ENCODE measurements around the gene SLC39A11.
A peak's percentile ranks its signal among the peaks of the same experiment; 100 is the strongest.
"Not testable (repeated sequence)": the region's sequence is repeated elsewhere in the genome, so short reads cannot be mapped to it uniquely, and the experiment has no call there.

The SLC39A11 gene

DNA sequence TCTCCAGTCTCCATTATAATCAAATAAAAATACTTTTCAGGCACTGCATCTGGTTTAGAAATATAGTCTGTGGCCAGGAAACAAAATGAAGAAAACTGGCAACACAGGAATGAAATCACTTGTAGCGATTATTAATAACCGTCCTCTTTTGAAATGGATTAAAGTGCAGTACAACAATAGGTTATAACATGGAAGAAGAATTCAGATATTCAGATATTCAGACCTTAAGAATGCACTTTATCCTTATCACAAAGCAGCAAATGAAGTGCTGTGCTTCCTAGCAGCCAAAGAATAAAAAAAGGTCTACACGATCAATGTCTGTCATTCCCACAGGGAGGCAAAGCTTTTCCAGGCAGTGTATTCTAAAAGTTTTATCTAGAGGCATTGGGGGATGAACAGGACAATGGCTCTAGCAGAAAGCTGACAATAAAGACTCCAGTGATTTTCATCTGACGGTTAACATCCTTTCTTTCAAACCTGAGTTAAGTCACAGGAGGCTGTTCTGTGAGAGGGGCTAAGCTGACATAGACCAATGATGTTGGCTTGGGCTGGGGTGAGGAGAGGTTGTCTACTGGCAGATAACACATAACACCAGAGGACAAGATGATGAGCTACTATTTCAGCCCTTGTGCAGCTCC is 259.2 kb downstream of the SLC39A11 start:
- in situ Hi-C loops (cut with HindIII; ENCODE audit: low pct_unique_long_range_greater_than_20kb, low sequenced_read_pairs) = no loop called here
- no peak for TF ChIP-seq JUND (IDR thresholded peaks at IDR 0.05; ENCODE audit: low read depth)

DNA sequence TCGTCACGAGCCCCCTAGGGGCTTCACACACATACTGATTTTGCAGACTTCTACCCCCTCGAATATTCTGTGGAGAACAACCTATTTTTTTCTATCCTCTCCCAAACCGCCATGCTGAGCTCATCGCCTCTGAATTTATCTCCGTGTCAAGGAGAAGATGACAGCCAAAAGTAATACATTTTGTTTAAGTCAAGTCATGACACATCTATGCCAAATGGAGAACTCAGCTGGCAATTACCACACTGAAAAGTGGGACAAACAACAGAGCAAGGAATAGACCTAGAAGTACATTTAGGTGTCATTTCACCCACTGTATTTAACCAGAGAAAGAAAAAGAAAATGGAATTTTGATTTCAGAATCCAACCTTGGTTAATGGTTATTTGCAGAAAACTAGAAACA is 260.2 kb downstream of the SLC39A11 start:
- in situ Hi-C loops (cut with HindIII; ENCODE audit: low pct_unique_long_range_greater_than_20kb, low sequenced_read_pairs) = no loop called here
- no peak for DNase-seq (ENCODE audit: low read depth in 1 of 2, low spot score in 1 of 2)
- TF ChIP-seq JUND (IDR thresholded peaks at IDR 0.05; ENCODE audit: low read depth) = no peak

More for the DNA sequence above, 259.2 kb downstream of the SLC39A11 start:
- DNase-seq (ENCODE audit: low read depth in 1 of 2, low spot score in 1 of 2) = no peak

DNA sequence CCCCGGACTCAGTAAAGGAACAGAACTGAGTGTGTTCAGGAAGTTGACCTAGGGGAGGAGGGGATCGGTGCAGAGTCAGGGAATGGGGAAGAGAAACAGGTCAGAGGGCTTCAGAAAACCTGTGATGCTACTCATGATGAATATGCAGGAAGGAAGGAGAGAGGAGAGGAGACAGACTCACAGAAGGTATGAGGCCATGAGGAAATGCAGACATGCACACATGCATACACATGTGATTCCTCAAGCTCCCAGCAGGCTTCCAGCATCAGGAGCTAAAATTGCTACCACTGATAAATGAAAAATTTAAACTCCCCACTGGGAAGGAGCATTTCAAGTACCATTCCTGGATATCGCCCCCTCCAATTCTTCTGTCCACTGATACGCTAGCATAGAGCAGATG is 262.6 kb downstream of the SLC39A11 start:
- in situ Hi-C loops (cut with HindIII; ENCODE audit: low pct_unique_long_range_greater_than_20kb, low sequenced_read_pairs) = no loop called here
- no peak for TF ChIP-seq JUND (IDR thresholded peaks at IDR 0.05; ENCODE audit: low read depth)
- DNase-seq (ENCODE audit: low read depth in 1 of 2, low spot score in 1 of 2) = no peak

DNA sequence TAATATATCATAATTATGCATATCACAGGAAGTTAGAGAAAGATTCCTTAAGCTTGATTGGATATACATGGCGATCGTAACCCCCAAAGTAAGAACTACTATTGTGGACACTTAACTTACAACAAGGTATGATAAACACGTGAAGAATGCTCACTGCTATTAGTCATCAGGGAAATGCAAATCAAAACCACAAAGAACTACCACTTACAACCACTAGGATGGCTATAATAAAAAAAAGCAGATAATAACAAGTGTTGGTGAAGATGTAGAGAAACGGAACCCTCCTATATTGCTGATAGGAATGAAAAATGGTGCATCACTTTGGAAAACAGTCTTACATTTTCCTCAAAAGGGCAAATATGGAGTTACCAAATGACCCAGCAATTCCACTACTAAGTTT is 265.9 kb downstream of the SLC39A11 start:
- no peak for DNase-seq (ENCODE audit: low read depth in 1 of 2, low spot score in 1 of 2)
- in situ Hi-C loops (cut with HindIII; ENCODE audit: low pct_unique_long_range_greater_than_20kb, low sequenced_read_pairs) = no loop called here
- no peak for TF ChIP-seq JUND (IDR thresholded peaks at IDR 0.05; ENCODE audit: low read depth)

DNA sequence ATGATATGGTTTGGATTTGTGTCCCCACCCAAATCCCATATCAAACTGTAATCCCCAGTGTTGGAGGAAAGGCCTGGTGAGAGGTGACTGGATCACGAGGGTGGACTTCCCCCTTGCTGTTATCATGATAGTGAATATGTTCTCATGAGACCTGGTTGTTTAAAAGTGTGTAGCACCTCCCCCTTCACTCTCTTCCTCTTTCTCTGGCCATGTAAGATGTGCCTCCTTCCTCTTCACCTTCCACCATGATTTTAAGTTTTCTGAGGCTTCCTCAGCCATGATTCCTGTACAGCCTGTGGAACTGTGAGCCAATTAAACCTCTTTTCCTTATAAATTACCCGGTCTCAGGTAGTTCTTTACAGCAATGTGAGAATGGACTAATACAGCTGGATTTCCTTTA is 266.4 kb downstream of the SLC39A11 start:
- in situ Hi-C loops (cut with HindIII; ENCODE audit: low pct_unique_long_range_greater_than_20kb, low sequenced_read_pairs) = not testable (repeated sequence)

DNA sequence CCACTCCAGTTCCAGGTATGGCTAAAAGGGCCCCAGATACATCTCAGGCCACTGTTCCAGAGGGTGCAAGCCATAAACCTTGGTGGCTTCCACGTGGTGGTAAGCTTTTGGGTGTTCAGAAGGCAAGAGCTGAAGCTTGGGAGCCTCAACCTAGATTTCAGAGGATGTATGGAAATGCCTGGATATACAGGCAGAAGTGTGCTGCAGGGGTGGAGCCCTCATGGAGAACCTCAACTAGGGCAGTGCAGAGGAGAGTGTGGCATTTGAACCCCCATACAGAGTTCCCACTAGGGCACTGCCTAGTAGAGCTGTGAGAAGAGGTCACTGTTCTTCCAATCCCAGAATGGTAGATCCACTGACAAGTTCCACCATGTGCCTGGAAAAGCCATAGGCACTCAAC is 267.3 kb downstream of the SLC39A11 start:
- in situ Hi-C loops (cut with HindIII; ENCODE audit: low pct_unique_long_range_greater_than_20kb, low sequenced_read_pairs) = no loop called here
- no peak for DNase-seq (ENCODE audit: low read depth in 1 of 2, low spot score in 1 of 2)
- TF ChIP-seq JUND (IDR thresholded peaks at IDR 0.05; ENCODE audit: low read depth) = no peak

More for the DNA sequence above, 266.4 kb downstream of the SLC39A11 start:
- not testable (repeated sequence) for DNase-seq (ENCODE audit: low read depth in 1 of 2, low spot score in 1 of 2)

DNA sequence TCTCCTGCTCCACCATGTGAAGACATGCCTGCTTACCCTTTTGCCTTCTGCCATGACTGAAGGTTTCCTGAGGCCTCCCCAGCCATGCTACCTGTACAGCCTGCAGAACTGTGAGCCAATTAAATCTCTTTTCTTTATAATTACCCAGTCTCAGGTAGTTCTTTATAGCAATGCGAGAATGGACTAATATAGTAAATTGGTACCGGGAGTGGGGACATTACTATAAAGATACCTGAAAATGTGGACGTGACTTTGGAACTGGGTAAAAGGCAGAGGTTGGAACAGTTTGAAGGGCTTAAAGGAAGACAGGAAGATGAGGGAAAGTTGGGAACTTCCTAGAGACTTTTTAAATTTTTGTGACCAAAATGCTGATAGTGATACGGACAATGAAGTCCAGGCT is 268.2 kb downstream of the SLC39A11 start:
- in situ Hi-C loops (cut with HindIII; ENCODE audit: low pct_unique_long_range_greater_than_20kb, low sequenced_read_pairs); DNase-seq (ENCODE audit: low read depth in 1 of 2, low spot score in 1 of 2): not testable (repeated sequence)

DNA sequence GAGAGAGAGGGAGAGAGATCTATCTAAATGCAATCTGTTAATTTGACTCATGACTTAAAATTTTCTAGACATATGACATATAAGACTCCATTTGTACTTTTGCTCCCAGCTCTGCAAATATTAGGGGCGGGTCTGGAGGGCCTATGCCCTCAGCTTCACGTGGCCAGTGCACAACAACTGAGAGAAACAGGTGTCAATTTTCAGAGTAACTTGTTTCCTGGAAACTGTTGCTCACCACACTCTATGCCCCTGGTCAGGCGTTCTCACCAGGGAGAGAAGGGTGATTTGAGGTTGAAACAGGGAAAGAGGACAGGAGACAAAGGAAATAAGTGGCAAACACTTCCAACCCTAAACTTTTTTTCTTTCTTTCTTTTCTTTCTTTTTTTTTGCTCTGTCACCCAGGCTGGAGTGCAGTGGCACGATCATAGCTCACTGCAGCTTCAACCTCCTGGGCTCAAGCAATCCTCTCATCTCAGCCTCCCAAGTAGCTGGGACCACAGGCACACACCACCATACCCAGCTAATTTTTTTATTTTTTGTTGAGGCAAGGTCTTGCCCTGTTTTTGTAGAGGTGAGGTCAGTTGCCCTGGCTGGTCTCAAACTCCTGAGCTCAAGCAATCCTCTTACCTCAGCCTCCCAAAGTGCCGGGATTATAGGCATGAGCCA is 270.0 kb downstream of the SLC39A11 start:
- in situ Hi-C loops (cut with HindIII; ENCODE audit: low pct_unique_long_range_greater_than_20kb, low sequenced_read_pairs) = no loop called here
- no peak for TF ChIP-seq JUND (IDR thresholded peaks at IDR 0.05; ENCODE audit: low read depth)
- DNase-seq (ENCODE audit: low read depth in 1 of 2, low spot score in 1 of 2) = peak in 1 of 2 experiments; percentile 37

DNA sequence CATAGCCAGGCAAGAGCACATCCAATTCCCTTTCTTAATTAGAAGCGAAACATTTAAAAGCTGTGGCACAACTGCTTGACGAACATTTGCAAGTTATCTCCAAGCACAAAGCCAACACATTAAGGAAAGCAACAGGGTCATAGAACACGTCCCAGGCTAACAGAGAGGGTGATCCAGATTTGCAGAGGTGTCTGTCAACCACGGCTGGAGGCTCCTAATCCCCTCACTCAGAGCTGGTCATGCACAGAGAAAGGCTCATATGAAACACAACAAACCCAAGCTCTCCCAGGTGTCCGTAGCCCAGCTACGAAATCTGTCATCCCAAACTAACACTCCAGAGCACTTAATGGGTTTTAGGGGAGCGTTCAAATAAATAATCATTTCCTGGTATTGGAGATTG is 276.1 kb downstream of the SLC39A11 start:
- DNase-seq (ENCODE audit: low read depth in 1 of 2, low spot score in 1 of 2) = no peak
- in situ Hi-C loops (cut with HindIII; ENCODE audit: low pct_unique_long_range_greater_than_20kb, low sequenced_read_pairs) = no loop called here
- no peak for TF ChIP-seq JUND (IDR thresholded peaks at IDR 0.05; ENCODE audit: low read depth)

DNA sequence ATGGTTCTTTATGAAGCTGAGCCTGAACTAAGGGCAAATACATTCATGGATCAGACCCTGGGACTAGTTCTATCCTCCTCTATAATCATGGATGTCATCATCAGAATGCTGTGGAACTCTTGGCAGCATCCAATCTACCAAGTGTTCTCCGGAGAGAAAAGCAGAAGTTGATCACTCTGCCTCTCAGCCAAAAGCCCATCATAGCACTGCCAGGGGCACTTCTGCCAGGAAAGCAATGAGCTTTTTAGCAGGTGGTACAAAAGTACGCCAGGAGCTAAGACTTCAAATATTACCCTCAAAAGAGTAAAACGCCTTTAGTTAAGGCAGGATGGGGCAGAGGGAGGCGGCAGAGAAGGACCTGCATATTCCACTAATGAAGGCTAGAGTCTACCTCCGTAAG is 279.0 kb downstream of the SLC39A11 start:
- TF ChIP-seq JUND (IDR thresholded peaks at IDR 0.05; ENCODE audit: low read depth) = no peak
- in situ Hi-C loops (cut with HindIII; ENCODE audit: low pct_unique_long_range_greater_than_20kb, low sequenced_read_pairs) = no loop called here
- DNase-seq (ENCODE audit: low read depth in 1 of 2, low spot score in 1 of 2) = no peak

DNA sequence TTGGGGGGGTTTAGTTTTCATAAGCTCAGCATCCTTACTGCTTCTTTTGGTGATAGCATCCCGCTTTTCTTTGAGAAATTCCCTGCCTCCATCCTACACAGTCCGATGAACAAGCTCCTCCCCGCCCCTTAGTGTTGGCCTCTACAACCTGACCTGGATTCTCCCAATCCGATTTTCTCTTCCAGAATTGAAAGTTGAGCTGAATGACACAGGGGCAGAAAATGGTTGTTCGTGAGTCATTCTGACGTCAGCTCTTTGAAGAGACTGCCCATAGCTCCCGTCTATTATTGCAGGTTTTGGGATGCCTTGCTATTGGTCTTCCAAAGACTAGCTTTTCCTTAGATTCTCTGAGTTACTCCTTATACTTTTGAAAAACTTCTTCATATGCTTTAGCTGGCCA is 279.7 kb downstream of the SLC39A11 start:
- in situ Hi-C loops (cut with HindIII; ENCODE audit: low pct_unique_long_range_greater_than_20kb, low sequenced_read_pairs) = no loop called here
- TF ChIP-seq JUND (IDR thresholded peaks at IDR 0.05; ENCODE audit: low read depth) = no peak
- no peak for DNase-seq (ENCODE audit: low read depth in 1 of 2, low spot score in 1 of 2)

DNA sequence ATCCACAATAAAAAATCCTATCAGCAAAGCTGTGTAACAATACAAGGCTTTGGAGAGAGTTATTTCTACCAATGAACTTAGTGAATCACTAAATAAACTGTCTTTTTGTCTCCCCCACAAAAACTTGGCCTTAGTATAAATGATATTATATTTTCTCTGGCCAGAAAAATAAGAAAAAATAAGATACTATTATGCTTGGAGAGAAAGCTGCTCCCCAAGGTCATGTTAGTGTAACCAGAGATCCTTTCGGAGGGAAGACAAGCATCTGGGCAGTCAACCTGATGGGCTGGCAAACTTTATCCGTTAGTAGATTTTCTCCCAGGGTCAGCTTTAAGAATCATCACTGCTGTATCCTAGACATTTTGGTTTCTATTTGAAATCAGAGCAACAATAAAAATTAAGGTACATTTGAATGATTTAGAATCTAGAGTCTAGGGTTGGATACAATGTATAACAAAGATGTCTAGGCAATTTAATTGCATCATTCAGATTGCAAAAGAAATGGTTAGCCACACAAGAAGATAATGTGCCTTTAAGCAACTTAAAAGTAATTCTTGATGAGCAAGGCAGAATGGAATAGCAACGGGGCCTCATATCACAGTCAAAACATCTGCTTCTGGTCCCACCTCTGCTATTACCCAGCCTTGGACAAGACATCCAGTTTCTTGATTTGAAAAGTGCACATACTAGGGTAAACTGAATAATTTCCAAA is 280.4 kb downstream of the SLC39A11 start:
- in situ Hi-C loops (cut with HindIII; ENCODE audit: low pct_unique_long_range_greater_than_20kb, low sequenced_read_pairs) = no loop called here
- TF ChIP-seq JUND (IDR thresholded peaks at IDR 0.05; ENCODE audit: low read depth) = no peak
- no peak for DNase-seq (ENCODE audit: low read depth in 1 of 2, low spot score in 1 of 2)

DNA sequence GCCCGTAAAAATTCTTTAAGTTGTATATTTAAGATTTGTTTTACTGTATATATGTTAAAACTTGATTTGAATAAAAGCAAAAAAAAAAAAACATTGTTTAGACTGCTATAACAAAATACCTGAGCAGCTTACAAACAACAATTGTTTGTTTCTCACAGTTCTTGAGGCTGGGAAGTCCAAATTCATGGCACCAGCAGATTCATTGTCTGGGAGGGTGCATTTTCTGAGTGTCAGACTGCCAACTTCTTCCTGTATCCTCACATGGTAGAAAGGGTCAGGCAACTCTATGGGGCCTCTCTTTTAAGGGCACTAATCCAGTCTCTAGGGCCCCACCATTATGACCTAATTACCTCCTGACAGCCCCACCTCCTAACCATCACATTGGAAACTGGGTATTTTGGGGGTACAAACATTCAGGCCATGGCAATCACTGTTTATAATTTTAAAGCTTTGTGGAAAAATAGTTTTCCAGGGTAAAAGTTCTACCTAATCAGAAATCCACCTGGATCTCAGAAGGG is 281.4 kb downstream of the SLC39A11 start:
- in situ Hi-C loops (cut with HindIII; ENCODE audit: low pct_unique_long_range_greater_than_20kb, low sequenced_read_pairs) = no loop called here
- DNase-seq (ENCODE audit: low read depth in 1 of 2, low spot score in 1 of 2) = no peak
- no peak for TF ChIP-seq JUND (IDR thresholded peaks at IDR 0.05; ENCODE audit: low read depth)

Measured in T47D (cell line).